NCI-H128 (cell line): Measurements from ENCODE around the gene WEE1.
A peak's percentile ranks its signal among the peaks of the same experiment; 100 is the strongest.
"Not testable (repeated sequence)": the region's sequence is repeated elsewhere in the genome, so short reads cannot be mapped to it uniquely, and the experiment has no call there.

Source experiments
- DNase-seq: peaks from one replicate; lab custom pipeline; 2025; ENCODE audit not compliant: unreplicated experiment; lab: John Stamatoyannopoulos, UW

The WEE1 gene

GRCh38 chr11:9573052-9573774, at the start of gene WEE1:
Gene WEE1 (plus strand): TSS chr11:9573670. CDS start chr11:9573934, 264 bp downstream.
- DNase-seq: peak; percentile 95

DNA sequence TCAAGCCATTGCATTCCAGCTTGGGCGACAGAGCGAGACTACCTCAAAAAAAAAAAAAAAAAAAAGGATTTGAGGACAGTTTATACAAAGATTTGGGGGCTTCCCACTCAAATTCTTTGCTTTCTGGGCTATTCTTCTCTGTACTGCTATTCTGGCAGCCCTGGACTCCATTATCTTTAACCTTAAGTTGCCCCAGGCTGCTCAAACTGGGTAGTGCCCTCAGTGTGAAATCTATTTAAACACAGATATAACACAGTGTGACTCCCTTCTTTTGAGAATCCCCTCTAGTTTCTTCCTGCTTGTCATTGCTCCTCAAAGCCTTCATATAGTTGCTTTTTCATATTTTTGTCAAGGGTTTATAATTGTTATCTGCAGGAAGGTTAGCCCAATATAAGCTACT, 49.5 kb upstream of the WEE1 start:
- no peak for DNase-seq

GRCh38 chr11:9525116-9525515, 48.4 kb upstream of the WEE1 start:
- no peak for DNase-seq

DNA sequence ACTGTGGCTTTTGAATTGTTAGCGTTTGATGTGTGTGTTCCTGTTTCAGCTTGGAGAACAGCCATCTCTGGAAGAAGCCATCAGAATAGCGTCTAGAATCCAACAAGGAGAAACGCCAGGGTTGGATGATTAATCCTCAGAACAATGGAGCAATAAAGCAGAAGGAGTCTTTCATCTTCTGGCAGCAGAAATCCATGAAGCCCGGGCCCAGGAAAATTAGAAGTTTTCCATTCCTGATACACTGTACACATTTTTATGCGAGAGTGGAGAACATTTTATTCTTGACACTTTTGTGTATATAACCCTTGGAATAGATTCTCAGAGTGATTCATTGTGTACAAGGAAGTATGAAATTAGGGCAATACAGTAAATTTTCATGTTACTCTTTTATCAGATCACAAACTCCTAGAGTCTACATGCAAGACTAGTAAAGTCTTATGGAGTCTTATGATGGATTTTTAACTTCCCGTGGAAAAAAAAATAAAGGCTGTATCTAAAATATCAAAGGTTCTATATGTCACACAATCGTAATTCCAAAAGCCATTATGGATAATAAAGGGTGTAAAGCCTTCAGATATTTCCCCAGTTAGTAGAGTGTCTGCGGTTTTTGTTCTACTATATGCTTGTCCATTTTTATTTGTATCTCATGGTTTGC, 45.9 kb upstream of the WEE1 start:
- no peak for DNase-seq

GRCh38 chr11:9528136-9528501, 45.4 kb upstream of the WEE1 start:
- no peak for DNase-seq

- no peak for DNase-seq
These were observed 44.7 kb upstream of the WEE1 start for GRCh38 chr11:9528573-9529333.

- no peak for DNase-seq
These were observed 44.2 kb upstream of the WEE1 start for GRCh38 chr11:9529334-9529650.

DNA sequence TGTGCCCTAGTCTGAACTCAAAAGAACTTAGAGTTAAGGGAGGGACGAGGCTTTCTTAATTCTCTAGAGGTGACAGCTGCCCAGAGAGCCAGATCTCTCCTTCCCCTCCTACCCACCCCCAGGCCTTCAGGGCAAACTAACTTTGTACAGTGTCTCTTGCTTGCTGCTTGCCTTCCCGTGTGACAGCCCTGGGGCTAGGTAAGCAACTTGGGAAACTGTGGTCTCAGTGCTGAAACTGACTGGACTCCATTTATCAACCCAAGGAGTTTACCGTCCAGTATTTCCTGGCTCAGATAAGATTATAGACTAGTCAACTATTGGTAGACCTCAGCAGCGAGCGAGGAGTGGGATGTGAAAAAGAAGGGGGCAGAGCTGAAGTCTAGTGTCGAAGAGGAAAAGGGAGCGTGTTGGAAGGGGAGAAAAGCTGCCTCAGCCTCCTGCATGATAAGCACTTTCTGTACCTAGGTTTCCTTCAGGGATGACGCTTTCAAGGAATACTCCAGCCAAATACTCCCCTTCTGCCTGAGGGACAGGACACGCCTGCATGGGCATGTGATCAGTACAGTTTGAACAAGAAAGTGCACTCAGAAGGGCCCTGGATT, 43.3 kb upstream of the WEE1 start:
- no peak for DNase-seq

DNA sequence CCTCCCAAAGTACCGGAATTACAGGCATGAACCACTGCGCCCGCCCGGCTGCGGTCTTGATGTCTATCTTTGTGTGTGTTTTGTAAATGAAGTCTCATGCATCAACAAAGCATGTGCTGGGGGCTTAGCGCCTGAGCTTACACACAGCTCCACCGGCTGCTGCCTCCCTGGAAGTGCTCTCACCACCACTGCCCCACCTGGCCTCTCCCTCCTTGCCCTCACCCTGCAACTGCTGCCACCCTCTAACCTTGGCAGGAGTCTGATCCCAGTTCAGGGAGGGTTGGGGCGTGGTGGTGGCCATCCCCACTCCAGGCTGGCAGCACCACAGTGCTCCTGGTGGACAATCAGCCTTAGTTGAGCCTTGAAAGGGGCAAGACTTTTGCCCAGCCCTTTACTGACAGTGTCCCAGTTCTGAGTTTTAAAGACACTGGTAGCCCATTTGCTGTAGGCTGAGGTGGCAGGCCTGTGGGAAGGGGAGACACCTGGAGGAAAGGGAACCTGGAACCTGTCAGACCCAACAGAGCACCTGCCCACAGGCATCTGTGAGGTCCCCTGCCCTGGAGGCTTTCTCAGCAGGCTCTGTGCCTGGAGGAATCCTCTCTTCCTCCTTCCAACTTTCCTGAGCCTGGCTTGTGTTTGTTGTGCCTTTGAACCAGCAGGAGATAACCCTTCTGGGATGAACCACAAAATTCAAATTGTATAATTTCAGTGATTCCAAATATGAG, 42.4 kb upstream of the WEE1 start:
- no peak for DNase-seq

DNA sequence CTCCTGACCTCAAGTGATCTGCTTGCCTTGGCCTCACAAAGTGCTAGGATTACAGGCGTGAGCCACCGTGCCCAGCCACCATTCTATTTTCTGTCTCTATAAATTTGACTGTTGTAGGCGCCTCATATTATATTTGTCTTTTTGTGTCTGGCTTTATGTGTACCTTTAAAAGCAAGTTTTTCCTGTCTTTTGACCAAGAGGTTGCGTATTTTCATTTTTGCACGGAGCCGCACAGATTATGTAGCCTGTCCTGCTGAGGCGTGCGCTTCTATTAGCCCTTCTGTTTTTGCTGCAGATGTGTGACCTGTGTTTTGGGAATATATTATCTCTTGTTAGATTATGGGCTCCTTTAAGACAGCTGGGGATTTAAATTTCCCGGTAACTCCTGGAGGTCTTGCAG, 40.4 kb upstream of the WEE1 start:
- no peak for DNase-seq

DNA sequence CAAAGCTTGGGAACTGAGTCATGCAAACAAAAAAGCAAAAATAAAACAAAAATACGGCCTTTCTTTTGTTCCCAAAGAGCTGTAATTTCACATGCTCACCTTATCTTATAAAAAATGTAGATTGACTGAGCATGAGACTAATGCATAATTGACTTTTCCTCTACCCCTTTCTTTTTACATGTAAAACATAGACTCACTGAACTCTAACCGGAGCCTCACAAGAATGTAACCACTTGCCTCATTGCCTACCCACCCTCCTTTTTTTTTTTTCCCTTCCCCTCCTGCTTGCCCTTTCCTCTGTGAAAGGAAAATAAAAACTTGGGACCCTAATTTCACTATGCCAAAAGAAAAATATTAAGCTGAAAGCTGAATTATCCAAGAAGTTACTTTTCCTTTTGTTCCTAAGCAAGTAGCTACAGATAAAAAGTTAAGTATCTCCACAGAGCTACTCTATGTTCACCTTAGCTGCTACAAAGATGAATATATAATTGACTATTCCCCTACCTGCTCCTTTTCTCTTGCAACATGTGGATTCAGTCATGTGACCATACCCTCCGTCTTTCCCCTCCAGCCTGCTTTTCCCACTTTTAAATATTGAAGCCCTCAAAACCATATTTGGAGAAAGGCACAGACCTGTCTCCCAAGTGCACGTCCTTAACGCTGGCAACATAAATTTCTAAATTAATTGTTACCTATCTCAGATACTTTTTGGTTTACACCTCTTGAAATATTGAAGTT, 39.6 kb upstream of the WEE1 start:
- DNase-seq: no peak

DNA sequence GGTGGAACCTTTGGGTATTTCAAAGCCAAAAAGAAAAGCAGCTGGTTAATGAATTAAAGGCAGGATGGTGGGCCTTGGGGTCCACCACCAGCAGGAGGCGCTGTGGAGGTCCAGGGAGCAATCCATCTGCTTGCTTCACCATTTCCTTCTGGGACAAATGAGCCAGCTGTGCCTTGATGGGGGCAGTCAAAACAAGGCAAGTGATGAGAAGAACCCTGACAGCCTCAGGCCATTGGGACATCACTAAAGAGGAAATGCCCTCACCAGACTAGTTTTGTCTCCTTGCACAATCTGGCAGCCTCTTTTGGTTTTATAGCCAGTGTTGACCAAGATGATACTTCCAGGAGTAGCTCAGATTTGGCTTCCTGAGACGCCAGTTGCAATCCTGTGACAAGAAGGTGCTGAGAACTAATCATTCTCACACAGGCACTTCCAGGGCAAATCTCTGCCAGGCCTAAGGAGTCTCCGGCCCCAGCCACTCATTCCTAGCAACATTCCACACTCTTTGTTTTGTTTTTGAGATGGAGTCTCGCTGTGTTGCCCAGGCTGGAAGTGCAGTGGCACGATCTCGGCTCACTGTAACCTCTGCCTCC, 38.2 kb upstream of the WEE1 start:
- DNase-seq: no peak

GRCh38 chr11:9538548-9538947, 34.9 kb upstream of the WEE1 start:
- no peak for DNase-seq

GRCh38 chr11:9549216-9549615, 24.3 kb upstream of the WEE1 start:
- not testable (repeated sequence) for DNase-seq

DNA sequence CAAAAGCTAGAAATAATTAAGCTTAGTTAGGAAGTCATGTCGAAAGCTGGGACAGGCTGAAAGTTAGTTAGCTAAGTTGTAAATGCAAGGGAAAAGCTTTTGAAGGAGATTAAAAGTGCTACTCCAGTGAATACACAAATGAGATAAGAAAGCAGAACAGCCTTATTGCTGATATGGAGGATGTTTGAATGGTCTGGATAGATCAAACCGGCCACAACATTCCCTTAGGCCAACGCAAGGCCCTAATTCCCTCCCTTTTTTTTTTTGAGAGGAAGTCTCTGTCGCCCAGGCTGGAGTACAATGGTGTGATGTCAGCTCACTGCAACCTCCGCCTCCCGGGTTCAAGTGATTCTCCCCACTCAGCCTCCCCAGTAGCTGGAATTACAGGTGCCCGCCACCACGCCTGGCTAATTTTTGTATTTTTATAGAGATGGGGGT, 23.3 kb upstream of the WEE1 start:
- no peak for DNase-seq

GRCh38 chr11:9561279-9561982, 12.0 kb upstream of the WEE1 start:
- DNase-seq: no peak

DNA sequence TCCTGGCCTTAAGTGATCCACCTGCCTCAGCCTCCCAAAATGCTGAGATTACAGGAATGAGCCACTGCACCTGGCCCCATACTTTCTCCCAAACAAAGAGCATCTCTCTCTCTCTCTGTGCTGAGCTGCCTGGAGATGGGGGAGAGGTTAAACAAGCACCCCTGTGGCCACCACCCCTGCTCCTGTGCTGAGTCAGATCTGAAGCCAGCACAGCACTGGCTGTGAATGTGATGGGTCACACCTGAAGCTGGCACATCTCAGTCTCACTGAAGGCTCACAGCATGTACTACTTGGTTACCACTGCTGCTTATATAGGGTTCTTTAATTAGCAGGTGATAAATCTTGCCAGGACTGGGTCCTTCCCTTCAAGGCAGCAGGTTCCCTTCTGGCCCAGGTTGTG, 10.8 kb upstream of the WEE1 start:
- DNase-seq: no peak

DNA sequence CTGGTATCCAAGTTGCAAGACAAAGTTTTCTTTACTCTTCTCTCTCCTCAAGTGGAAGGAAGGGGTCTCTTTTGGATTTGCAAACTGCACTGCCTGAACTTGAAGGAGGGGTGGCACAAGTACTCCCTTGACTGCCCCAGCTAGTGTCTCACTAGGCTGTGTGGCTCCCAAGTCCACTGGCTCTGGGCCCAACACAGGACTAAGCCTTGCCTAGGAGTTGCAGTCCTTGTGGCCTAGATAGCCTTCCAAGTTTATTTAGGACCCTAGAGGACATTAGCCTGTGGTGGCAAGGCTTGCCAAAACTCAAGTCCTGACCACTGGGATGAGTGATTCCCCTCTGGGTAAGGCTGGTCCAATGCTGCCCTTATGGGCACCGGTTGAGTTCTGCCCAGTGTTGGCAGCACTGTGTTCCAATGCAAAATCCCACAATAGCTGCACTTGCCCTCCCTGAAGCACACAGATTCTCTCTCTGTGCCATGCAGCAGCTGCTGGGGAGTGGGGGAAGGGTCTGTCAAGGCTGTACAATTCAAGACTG, 10.2 kb upstream of the WEE1 start:
- DNase-seq: no peak

GRCh38 chr11:9565822-9566560, 7.5 kb upstream of the WEE1 start:
- no peak for DNase-seq
